IMR-90 (cell line): ENCODE measurements around the gene CD84.
"Not testable (repeated sequence)": the region's sequence is repeated elsewhere in the genome, so short reads cannot be mapped to it uniquely, and the experiment has no call there.

Experiments used
- BHLHE40 ChIP-seq: fragments of 150-350 bp; IDR thresholded peaks from 2 replicates; pipeline ENCODE4 v1.6.1; 2016; ENCODE audit warnings: mild to moderate bottlenecking, low read depth, low read length
- CEBPB ChIP-seq: IDR thresholded peaks from 2 replicates; pipeline ENCODE4 v1.6.1; 2012; ENCODE audit warnings: low read depth, low read length, improper control_type of control experiment
- CTCF ChIP-seq: conservative IDR thresholded peaks from 2 replicates; pipeline ENCODE4 v1.5.1; 2012; ENCODE audit warnings: mild to moderate bottlenecking, low read depth, low read length, improper control_type of control experiment
- ELK1 ChIP-seq: fragments of 150-350 bp; IDR thresholded peaks from 2 replicates; pipeline ENCODE4 v1.6.1; 2016; ENCODE audit warnings: low read depth, mild to moderate bottlenecking, low read length, moderate library complexity, borderline replicate concordance
- FOS ChIP-seq: fragments of 150-350 bp; IDR thresholded peaks from 2 replicates; pipeline ENCODE4 v1.6.1; 2016; ENCODE audit warnings: low read depth, low read length
- MAFK ChIP-seq: IDR thresholded peaks from 2 replicates; pipeline ENCODE4 v1.6.1; 2012; ENCODE audit warnings: low read depth, low read length, improper control_type of control experiment
- POLR2A ChIP-seq: IDR thresholded peaks from 2 replicates; pipeline ENCODE4 v1.6.1; 2012; ENCODE audit warnings: mild to moderate bottlenecking, low read depth, low read length
- RCOR1 ChIP-seq: IDR thresholded peaks from 2 replicates; pipeline ENCODE4 v1.6.1; 2012; ENCODE audit warnings: mild to moderate bottlenecking, low read length, improper control_type of control experiment; ENCODE audit not compliant: insufficient replicate concordance
- RFX5 ChIP-seq: IDR thresholded peaks from 2 replicates; pipeline ENCODE4 v1.8.0; 2012; ENCODE audit warnings: low read depth, mild to moderate bottlenecking, low read length, moderate library complexity

GRCh38 chr1:160517519-160517918 lies 61.8 kb downstream of the CD84 start:
- TF ChIP-seq CEBPB, FOS, CTCF, MAFK, RCOR1, POLR2A, BHLHE40, ELK1, RFX5: not testable (repeated sequence)
